ENCODE results near the gene TMPRSS13. TPM values are rescaled to one million over a fixed set of nuclear protein-coding genes. Genes with fewer than 3 reads are reported as not detected.

TMPRSS13 gene
- total and polyA plus RNA-seq, 12 donors, result 0.12 to 1.3 (median 0.56) TPM

DNA sequence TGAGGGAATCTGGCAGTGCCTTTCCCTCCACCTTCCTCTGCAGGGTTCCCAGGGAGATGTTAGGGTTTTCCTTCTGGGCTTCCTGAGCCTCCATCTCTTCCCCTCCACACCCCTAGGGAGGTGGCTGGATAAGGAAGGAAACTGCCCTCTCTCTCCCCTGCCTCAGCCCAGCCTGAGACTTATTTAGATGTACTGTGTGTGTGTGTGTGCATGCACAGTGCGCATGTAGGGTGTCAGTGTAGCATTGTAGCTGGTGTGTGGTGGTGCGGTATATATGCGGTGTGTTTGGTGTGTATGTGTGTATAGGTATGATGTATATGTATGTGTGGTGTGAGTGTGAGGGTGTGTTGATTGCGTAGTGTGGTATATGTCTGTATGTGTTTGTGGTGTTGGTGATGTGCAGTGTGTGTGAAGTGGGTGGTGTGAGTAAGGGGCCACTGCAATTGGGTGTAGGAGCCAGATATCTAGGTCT lies 54.3 kb downstream of the TMPRSS13 start:
- intact Hi-C loops (cut with DNase I), result no loop called here

DNA sequence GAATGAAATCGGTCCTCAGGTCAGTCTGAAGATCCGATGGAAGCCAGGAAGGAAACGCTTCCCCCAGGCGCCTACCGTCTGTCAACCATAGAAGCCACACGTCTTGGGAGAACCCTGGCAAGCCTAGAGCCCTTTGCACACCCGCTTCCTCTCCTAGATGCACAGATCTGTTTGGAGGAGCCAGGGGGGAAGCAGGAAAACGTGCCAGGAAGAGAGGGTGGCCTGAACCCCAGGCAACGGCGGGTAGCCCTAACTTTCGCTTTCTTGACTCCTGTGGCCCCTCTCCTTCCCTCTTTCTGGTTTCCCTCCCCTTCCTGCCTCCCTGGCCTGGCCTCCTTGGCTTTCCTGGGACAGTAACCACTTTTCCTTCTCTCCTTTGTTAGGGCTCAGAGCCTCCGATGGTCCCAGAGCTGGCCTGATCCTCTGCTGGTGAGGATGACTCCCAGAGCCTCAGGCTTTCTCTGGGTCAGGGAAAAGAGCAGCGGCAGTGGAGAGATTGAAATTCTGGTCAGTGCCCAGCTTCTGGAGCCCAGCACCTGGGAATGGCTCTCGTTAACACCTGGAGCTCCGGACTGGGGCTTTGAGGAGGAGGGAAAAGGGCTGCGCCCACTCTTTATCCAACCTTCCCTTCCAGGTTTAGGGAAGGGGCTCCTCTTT lies 54.8 kb downstream of the TMPRSS13 start:
- WGBS, 4 donors, result 40 to 57% (median 47%) methylated on average over 12 to 16 of the region's 16 CpGs
- TF ChIP-seq, protein P1, sequence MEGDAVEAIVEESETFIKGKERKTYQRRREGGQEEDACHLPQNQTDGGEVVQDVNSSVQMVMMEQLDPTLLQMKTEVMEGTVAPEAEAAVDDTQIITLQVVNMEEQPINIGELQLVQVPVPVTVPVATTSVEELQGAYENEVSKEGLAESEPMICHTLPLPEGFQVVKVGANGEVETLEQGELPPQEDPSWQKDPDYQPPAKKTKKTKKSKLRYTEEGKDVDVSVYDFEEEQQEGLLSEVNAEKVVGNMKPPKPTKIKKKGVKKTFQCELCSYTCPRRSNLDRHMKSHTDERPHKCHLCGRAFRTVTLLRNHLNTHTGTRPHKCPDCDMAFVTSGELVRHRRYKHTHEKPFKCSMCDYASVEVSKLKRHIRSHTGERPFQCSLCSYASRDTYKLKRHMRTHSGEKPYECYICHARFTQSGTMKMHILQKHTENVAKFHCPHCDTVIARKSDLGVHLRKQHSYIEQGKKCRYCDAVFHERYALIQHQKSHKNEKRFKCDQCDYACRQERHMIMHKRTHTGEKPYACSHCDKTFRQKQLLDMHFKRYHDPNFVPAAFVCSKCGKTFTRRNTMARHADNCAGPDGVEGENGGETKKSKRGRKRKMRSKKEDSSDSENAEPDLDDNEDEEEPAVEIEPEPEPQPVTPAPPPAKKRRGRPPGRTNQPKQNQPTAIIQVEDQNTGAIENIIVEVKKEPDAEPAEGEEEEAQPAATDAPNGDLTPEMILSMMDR (IDR thresholded peaks at IDR 0.05), result no peak
- TF ChIP-seq POLR2A (IDR thresholded peaks at IDR 0.05), result no peak
- H3K27me3 ChIP-seq, result no peaks in the 10 kb centered on the region
- peaks cover 0 to 54% of the 10 kb centered on the region in 2 donors for H3K4me1 ChIP-seq (replicated peaks in 1 of 2)
- H3K27ac ChIP-seq, result peak overlapping the region in 2 of 5 donors; percentile 50 to 82
- H3K4me3 ChIP-seq, result peak overlapping the region in 1 of 4 donors; percentile 13
- H3K36me3 ChIP-seq (replicated peaks in 1 of 2), result no peaks in the 10 kb centered on the region
- no peak for DNase-seq
- intact Hi-C loops (cut with DNase I), result no loop called here
- no peaks in the 10 kb centered on the region for H3K9me3 ChIP-seq (replicated peaks in 1 of 3)

More for the DNA sequence above, 54.3 kb downstream of the TMPRSS13 start:
- Histone ChIP-seq H3K36me3 (replicated peaks in 1 of 2) (no peaks in the 10 kb centered on the region), H3K27ac (peak overlapping the region in 2 of 5 donors; percentile 50 to 82), H3K9me3 (replicated peaks in 1 of 3) (no peaks in the 10 kb centered on the region), H3K27me3 (no peaks in the 10 kb centered on the region), H3K4me3 (peak overlapping the region in 1 of 4 donors; percentile 13), H3K4me1 (replicated peaks in 1 of 2) (peaks cover 0 to 53% of the 10 kb centered on the region in 2 donors)
- 84 to 91% (median 87%) methylated on average over 4 of the region's 4 CpGs for WGBS, 4 donors
- TF ChIP-seq POLR2A (IDR thresholded peaks at IDR 0.05), result no peak
- TF ChIP-seq, protein P1 (IDR thresholded peaks at IDR 0.05), result no peak
- no peak for DNase-seq

DNA sequence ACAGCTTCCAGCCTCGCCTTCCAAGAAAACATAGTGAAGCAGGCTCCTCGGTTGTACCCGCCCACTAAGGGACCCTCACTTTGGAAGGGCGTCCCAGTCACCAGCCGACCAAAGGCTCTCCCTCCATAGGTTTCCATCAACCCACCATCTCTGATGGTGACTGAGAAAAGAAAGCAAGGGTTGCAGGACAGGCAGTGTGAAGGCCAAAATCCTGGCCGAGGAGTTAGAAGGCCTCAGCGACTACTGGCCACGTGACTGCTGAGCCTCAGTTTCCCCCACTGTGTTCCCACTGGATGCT lies 55.4 kb downstream of the TMPRSS13 start:
- intact Hi-C loops (cut with DNase I), result no loop called here
- WGBS, 4 donors, result 60 to 82% (median 73%) methylated on average over 5 to 8 of the region's 8 CpGs

DNA sequence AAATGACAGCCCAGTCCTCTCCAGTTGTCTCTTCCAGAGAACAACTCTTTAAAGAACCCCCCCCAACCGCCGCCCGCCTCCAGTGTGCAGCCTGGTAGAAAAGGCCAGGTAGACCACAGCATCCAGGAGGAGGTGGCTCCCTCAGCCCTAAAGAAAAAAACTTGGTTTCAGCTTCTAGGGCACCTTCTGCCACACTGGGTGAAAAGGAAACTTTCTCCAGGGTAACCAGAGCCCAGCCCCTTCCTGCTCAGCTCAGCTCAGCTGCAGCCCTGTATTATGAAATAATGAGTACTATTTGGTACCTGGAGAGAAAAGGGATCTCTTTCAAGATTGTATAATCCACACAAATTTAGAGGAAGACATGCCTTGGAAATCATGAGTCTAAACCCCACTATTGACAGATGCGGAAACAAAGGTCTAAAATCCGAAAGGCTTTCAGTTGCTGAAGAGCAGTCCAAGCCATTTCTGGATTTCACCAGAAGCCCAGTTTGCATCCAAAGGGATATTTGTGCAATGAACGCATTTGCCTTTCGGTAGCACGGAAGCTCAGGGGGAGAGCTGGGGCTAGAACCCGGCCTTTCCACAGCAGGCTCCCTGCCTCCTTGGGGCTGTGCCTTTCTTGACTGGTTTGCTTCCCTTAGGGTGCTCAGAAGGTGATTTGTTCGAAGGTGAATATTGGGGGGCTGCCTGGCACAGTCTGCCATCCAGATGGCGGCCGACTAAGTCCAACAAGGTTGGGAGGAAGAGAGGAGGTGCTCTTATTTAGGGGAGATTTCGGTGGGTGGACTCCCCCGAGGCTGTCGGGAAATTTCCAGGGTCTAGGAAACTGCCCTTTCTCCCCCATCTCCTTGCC lies 56.0 kb downstream of the TMPRSS13 start:
- Histone ChIP-seq H3K36me3 (replicated peaks in 1 of 2) (no peaks in the 10 kb centered on the region), H3K4me3 (no peak overlapping the region), H3K9me3 (replicated peaks in 1 of 3) (no peaks in the 10 kb centered on the region), H3K4me1 (replicated peaks in 1 of 2) (peaks cover 0 to 61% of the 10 kb centered on the region in 2 donors), H3K27me3 (no peaks in the 10 kb centered on the region), H3K27ac (peak overlapping the region in 2 of 5 donors; percentile 29 to 82)
- TF ChIP-seq POLR2A (IDR thresholded peaks at IDR 0.05), result no peak
- TF ChIP-seq, protein P1 (IDR thresholded peaks at IDR 0.05), result no peak
- intact Hi-C loops (cut with DNase I), result no loop called here
- 81 to 89% (median 84%) methylated on average over 12 to 15 of the region's 15 CpGs for WGBS, 4 donors
- DNase-seq, result no peak

More for the DNA sequence above, 55.4 kb downstream of the TMPRSS13 start:
- H3K36me3 ChIP-seq (replicated peaks in 1 of 2), result no peaks in the 10 kb centered on the region
- no peaks in the 10 kb centered on the region for H3K27me3 ChIP-seq
- DNase-seq, result no peak
- peak overlapping the region in 1 of 5 donors; percentile 82 for H3K27ac ChIP-seq
- TF ChIP-seq POLR2A (IDR thresholded peaks at IDR 0.05), result no peak
- TF ChIP-seq, protein P1 (IDR thresholded peaks at IDR 0.05), result no peak
- no peak overlapping the region for H3K4me3 ChIP-seq
- peaks cover 0 to 60% of the 10 kb centered on the region in 2 donors for H3K4me1 ChIP-seq (replicated peaks in 1 of 2)
- H3K9me3 ChIP-seq (replicated peaks in 1 of 3), result no peaks in the 10 kb centered on the region
